ENCODE data around the gene PRMT7. TPM values are rescaled to one million over a fixed set of nuclear protein-coding genes. Genes with fewer than 3 reads are reported as not detected.

Gene PRMT7
- total and polyA plus RNA-seq, 2 donors (not counting 1 experiment from before 2014, with no cell fraction given): 76.9 to 80.4 TPM

- peaks cover 2% of the 10 kb centered on the region for H3K4me1 Mint-ChIP-seq
- H3K4me3 ChIP-seq (ENCODE audit: control extremely low read depth in 1 of 5, extremely low read depth in 1 of 5, insufficient read depth in 1 of 5, low read depth in 2 of 5, low read length in 4 of 5): no peak overlapping the region
- no peak overlapping the region for H3K4me3 Mint-ChIP-seq
- no peak overlapping the region for H3K9ac ChIP-seq (ENCODE audit: low read length)
- peaks cover 0 to 3% (median 0%) of the 10 kb centered on the region in 4 experiments for H3K27me3 ChIP-seq (replicated peaks in 1 of 4; ENCODE audit: control extremely low read depth in 1 of 4, control insufficient read depth in 3 of 4, insufficient read depth in 4 of 4, low read length in 3 of 4)
- intact Hi-C loops (cut with micrococcal nuclease): no loop called here
- no peak overlapping the region for H2AFZ ChIP-seq (ENCODE audit: insufficient read depth, low read depth, low read length, poor library complexity, severe bottlenecking)
- peaks cover 0 to 2% of the 10 kb centered on the region in 2 donors for H3K4me1 ChIP-seq (ENCODE audit: control insufficient read depth in 2 of 2, insufficient read depth in 2 of 2, low read length in 2 of 2)
- ChIA-PET CTCF (no interaction called here), POLR2A (no interaction called here)
- H3K4me2 ChIP-seq (replicated peaks; ENCODE audit: low read depth, low read length, poor library complexity, severe bottlenecking): no peak overlapping the region
- H3K9me3 ChIP-seq (ENCODE audit: control extremely low read depth in 1 of 3, control insufficient read depth in 2 of 3, insufficient read depth in 1 of 3, low read length in 2 of 3): no peaks in the 10 kb centered on the region
- peaks cover 4% of the 10 kb centered on the region for H3K27me3 Mint-ChIP-seq
- 83% methylated on average over 8 of the region's 8 CpGs for WGBS (ENCODE audit: insufficient coverage)
- H3K27ac Mint-ChIP-seq: no peak overlapping the region
- no peaks in the 10 kb centered on the region for H3K36me3 ChIP-seq (replicated peaks in 1 of 2; ENCODE audit: control extremely low read depth in 1 of 2, control insufficient read depth in 1 of 2, extremely low read depth in 1 of 2, insufficient read depth in 2 of 2, low read length in 1 of 2)
- no peaks in the 10 kb centered on the region for H3K9me3 Mint-ChIP-seq (ENCODE audit: insufficient read depth)
- ATAC-seq (ENCODE audit: low read depth) (no peak), DNase-seq (no peak)
- no peaks in the 10 kb centered on the region for H4K20me1 ChIP-seq (ENCODE audit: control insufficient read depth, insufficient read depth, low read length, poor library complexity, severe bottlenecking)
- H3K79me2 ChIP-seq (ENCODE audit: control insufficient read depth, insufficient read depth, low read length): no peaks in the 10 kb centered on the region
- no peak for TF ChIP-seq EZH2 (IDR thresholded peaks at IDR 0.05; ENCODE audit: borderline replicate concordance, insufficient read depth, low read depth, low read length, poor library complexity, severe bottlenecking)
- no peak for TF ChIP-seq CTCF (IDR thresholded peaks at IDR 0.05)
- no peak overlapping the region for H3K27ac ChIP-seq (ENCODE audit: low read length in 2 of 2)
Measured at GRCh38 chr16:68404736-68405345, 94.0 kb downstream of the PRMT7 start.

- H3K27ac ChIP-seq (ENCODE audit: low read length in 2 of 2): no peak overlapping the region
- Mint-ChIP-seq H3K27me3 (peaks cover 4% of the 10 kb centered on the region), H3K4me1 (peaks cover 5% of the 10 kb centered on the region), H3K4me3 (no peak overlapping the region), H3K27ac (no peak overlapping the region), H3K9me3 (ENCODE audit: insufficient read depth) (no peaks in the 10 kb centered on the region)
- intact Hi-C loops (cut with micrococcal nuclease): no loop called here
- WGBS (ENCODE audit: insufficient coverage): 92% methylated on average over 17 of the region's 17 CpGs
- ChIA-PET POLR2A (no interaction called here), CTCF (interaction anchor here (1.2 to 1.3 kb wide), 2 partner anchors 8 to 12 kb away, joined by 4 read pairs; no protein-coding TSS in a partner anchor)
- ATAC-seq (ENCODE audit: low read depth): no peak
- H2AFZ ChIP-seq (ENCODE audit: insufficient read depth, low read depth, low read length, poor library complexity, severe bottlenecking): no peak overlapping the region
- DNase-seq: no peak
- no peak overlapping the region for H3K4me3 ChIP-seq (ENCODE audit: control extremely low read depth in 1 of 5, extremely low read depth in 1 of 5, insufficient read depth in 1 of 5, low read depth in 2 of 5, low read length in 4 of 5)
- no peaks in the 10 kb centered on the region for H3K36me3 ChIP-seq (replicated peaks in 1 of 2; ENCODE audit: control extremely low read depth in 1 of 2, control insufficient read depth in 1 of 2, extremely low read depth in 1 of 2, insufficient read depth in 2 of 2, low read length in 1 of 2)
- no peaks in the 10 kb centered on the region for H3K79me2 ChIP-seq (ENCODE audit: control insufficient read depth, insufficient read depth, low read length)
- no peaks in the 10 kb centered on the region for H4K20me1 ChIP-seq (ENCODE audit: control insufficient read depth, insufficient read depth, low read length, poor library complexity, severe bottlenecking)
- peaks cover 0 to 3% (median 0%) of the 10 kb centered on the region in 4 experiments for H3K27me3 ChIP-seq (replicated peaks in 1 of 4; ENCODE audit: control extremely low read depth in 1 of 4, control insufficient read depth in 3 of 4, insufficient read depth in 4 of 4, low read length in 3 of 4)
- TF ChIP-seq CTCF (IDR thresholded peaks at IDR 0.05): no peak
- H3K4me1 ChIP-seq (ENCODE audit: control insufficient read depth in 2 of 2, insufficient read depth in 2 of 2, low read length in 2 of 2): peaks cover 0 to 6% of the 10 kb centered on the region in 2 donors
- H3K9me3 ChIP-seq (ENCODE audit: control extremely low read depth in 1 of 3, control insufficient read depth in 2 of 3, insufficient read depth in 1 of 3, low read length in 2 of 3): no peaks in the 10 kb centered on the region
- H3K9ac ChIP-seq (ENCODE audit: low read length): no peak overlapping the region
- H3K4me2 ChIP-seq (replicated peaks; ENCODE audit: low read depth, low read length, poor library complexity, severe bottlenecking): no peak overlapping the region
Measured at GRCh38 chr16:68406458-68407152, 95.8 kb downstream of the PRMT7 start.
